Activated CD4-positive, alpha-beta T cell treated with anti-CD3 and anti-CD28 coated beads, Interleukin-10, Interleukin-2, amounts not matched to agents 100 ng/mL and 50 ng/mL, durations not matched to agents 16 hours and 8 hours (primary cell): ENCODE measurements around the gene UBR2.
A peak's percentile ranks its signal among the peaks of the same experiment; 100 is the strongest.
"Not testable (repeated sequence)": the region's sequence is repeated elsewhere in the genome, so short reads cannot be mapped to it uniquely, and the experiment has no call there.

Source experiments
- DNase-seq: peaks from one replicate; pipeline ENCODE4 v3.0.0-alpha.2; 2020

Gene UBR2

DNA sequence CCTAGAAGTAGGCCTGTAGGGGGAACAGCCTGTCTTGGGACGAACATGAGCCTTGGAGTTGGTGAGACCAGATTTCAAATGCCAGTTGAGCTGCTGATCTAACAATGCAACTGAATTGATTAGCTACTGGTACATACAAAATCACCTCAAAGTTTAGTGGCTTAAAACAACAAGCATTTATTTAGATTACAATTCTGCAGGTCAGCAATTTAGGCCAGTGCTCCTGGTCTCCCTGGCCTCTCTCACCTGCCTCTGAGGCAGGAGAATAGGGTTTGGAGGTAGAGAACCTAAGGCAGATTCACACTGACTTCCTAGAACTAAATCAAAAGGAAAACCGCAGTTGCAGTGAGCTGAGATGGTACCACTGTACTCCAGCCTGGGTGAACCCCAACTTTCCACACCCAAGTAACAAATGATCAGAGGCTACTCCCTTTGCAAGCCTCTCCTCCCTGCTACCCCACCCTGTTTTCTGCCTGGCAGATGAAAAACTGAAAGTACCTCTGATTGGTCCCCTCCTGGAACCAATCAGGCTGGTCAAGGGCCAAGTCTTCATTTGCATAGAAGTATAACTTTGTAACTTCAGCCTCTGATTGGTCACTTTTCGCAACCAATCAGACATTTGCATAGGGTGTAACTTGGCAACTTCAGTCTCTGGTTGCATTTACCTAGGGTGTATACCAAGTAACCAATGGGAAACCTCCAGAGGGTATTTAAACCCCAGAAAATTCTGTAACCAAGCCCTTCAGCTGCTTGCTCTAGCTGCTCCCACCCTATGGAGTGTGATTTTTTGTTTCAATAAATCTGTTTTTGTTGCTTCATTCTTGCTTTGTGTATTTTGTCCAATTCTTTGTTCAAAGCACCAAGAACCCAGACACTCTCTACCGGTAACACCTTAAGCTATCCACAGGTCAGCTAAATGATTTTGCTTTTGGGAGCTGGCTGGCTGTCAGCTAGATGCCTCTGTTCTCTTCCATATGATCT is 8.1 kb upstream of the UBR2 start:
- peak; percentile 20 for DNase-seq

DNA sequence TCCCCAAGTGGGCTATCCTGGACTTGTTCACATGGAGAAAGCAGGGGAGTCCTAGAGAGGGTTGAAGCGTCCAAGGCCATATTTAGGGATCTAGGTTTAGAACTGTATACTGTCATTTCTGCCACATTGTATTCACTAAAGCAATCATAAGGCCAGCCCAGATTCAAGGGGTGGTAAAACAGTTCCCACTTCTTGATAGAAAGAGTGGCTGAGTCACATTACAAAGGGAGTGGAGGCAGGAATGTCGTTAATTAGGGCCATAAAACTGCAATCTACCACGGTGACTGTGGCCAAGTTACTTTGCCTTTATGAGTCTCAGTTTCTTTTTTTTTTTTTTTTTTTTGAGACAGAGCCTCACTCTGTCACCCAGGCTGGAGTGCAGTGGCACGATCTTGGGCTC is 7.4 kb upstream of the UBR2 start:
- DNase-seq: no peak

DNA sequence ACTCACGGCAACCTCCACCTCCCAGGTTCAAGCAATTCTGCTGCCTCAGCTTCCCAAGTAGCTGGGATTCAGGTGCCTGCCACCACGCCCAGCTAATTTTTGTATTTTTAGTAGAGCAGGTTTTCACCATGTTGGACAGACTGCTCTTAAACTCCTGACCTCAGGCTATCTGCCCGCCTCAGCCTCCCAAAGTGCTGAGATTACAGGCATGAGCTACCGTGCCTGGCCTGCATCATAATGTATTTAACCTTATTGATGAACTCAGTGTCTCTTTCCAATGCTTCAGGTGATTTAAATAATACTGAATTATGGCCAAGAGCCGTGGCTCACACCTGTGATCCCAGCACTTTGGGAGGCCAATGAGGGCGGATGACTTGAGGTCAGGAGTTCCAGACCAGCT is 4.6 kb upstream of the UBR2 start:
- DNase-seq: not testable (repeated sequence)

DNA sequence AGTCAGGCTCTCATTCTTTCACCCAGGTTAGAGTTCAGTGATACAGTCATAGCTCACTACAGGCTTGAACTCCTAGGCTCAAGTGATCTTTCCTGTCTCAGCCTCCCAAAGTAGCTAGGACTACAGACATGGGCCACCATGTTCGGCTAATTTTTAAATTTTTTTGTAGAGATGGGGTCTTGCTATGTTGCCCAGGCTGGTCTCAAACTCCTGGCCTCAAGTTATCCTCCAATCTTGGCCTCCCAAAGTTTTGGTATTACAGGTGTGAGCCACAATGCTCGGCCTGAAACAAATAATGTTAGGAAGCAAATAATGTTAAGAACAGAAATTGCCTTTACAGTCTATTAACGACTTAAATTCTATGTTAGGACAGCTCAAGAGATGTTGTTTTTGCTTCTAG is 1.8 kb upstream of the UBR2 start:
- no peak for DNase-seq

DNA sequence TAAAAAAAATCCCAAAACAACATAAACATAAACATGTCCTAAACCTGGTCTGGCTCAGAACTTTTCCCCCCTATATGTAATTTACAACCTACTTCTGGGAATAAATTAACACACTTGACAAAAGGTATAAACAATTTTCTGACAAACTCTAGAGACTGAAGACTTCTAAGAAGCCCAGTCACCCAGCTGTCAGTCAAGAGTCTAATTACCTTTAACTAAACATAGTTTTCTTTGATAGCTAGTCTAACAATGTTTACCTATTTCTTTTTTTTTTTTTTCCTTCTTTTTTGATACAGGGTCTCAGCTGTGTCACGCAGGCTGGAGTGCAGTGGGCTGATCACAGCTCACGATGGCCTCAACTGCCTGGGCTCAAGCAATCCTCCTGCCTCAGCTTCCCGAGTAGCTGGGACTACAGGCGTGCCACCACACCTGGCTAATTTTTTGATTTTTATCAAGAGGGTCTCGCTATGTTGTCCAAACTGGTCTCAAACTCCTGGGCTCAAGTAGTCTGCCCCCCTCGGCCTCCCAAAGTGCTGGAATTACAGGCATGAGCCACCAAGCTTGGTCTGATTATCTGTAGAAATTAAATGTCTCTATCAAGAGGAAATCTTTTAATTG is 932 bp upstream of the UBR2 start:
- no peak for DNase-seq

DNA sequence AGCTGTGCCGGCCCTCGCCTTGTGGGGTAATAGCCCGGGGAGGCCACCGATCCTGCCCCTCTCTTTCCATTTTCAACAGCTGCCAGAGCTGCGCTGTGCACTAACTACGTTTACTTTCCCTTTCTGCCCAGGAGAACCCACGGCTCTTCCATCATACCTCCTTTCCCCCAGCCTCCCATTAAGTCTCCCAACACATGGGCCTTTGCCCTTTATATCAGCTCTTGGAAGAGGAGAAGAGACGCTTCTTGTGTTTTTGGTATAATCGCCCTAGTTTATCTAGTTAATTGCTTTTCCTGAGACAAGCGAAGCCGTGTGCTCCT is 637 bp downstream of the UBR2 start:
- DNase-seq: no peak

DNA sequence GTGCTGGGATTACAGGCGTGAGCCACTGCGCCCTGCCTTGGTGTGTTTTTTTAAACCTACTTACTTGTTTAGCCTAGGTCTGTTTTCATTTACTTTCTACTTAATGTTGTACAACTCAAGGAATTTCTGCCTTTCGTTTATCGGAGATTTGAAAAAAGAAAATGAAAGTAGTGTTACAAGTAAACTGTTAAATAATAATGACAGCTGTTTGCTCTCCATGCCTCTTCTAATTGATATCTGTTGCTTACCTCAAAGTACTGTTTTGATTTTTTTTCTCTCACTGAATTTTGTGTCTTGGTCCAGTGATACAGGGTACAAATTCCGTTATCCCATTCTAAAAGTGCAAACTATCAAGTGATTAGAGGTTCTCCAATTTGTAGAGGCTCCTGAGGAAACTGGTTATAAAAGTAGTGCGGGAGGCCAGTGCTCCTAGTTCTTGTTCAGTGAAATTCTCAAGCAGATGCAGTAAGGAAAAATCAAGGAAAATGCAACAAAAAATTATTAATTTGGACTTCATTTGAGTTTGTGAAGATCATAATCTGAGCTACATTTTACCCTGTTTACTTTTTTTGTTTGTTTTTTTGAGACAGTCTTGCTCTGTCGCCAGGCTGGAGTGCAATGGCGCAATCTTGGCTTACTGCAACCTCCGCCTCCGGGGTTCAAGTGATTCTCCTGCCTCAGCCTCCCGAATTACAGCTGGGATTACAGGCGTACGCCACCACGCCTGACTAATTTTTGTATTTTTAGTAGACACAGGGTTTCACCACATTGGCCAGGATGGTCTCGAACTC is 2.2 kb downstream of the UBR2 start:
- DNase-seq: no peak

DNA sequence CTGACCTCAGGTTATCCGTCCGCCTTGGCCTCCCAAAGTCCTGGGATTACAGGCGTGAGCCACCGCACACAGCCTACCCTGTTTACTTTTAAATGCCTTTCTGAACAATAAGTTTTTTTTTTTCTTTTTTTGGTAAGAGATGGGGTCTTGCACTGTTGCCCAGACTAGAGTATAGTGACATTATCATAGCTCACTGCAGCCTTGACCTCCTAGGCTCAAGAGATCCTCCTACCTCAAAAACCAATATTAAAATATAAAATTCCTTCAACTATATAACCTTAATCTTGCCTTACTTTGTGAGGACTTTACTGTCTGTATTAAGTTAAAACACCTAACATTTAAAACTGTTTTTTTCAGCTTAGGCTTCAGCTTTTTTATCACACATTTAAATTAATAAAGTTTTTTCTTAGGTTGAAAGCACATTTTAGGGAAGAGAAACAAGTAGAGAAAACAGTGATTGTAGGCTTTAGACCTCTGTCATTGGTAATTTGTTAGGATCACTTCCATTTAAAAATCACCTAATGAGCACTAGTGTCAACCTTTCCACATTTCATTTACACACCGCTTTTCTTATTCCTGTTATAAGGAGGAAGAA is 2.9 kb downstream of the UBR2 start:
- no peak for DNase-seq

DNA sequence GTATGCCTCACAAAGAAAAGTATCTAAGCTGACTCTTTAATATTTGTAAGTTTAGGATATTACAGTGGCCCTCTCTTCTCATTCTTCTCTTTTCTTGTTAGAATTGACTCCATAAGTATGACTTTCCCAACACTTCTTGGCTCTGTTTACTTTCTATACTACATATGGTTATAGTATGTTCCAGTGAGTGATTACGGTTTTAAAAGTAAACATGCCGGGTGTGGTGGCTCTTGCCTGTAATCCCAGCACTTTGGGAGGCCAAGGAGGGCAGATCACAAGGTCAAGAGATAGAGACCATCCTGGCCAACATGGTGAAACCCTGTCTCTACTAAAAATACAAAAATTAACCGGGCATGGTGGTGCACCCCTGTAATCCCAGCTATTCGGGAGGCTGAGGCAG is 3.4 kb downstream of the UBR2 start:
- not testable (repeated sequence) for DNase-seq

DNA sequence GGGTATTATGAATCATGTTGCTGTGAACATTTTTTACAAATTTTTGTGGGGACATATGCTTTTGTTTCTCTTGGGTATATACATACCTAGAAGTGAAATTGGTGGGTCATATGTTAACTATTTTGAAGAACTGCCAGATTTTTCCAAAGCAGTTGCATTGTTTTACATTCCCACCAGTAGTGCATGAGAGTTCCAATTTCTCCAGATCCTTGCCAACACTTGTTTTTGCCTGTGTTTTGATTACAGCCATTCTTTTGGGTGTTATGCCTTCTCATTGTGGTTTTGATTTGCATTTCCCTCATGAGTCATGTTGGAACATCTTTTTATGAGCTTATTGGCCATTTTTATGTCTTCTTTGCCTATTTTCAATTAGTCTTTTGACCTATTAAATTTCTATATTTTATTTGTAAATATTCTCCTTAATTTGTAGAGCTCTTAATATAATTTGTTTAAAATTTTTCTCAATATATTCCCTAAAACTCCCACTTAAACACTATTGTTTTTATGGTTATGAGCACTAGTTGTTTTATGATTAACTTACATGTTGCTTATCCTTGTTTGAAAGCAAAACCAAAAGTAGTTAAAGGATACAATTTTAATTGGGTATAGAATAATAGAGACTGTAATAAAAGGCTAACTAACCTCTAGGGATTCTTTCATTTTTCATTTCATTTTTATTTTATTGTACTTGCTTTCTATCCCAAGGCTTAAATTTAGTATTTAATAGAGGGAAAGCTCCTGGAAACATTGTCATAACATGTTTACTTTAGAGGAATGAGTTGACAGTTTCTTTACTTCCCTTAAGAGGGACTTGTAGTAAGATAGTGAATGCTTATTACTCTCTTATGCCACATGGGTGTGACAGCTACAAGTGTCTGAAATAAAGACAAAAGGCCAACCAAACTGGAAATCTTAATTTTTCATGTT is 5.5 kb downstream of the UBR2 start:
- peak; percentile 58 for DNase-seq

DNA sequence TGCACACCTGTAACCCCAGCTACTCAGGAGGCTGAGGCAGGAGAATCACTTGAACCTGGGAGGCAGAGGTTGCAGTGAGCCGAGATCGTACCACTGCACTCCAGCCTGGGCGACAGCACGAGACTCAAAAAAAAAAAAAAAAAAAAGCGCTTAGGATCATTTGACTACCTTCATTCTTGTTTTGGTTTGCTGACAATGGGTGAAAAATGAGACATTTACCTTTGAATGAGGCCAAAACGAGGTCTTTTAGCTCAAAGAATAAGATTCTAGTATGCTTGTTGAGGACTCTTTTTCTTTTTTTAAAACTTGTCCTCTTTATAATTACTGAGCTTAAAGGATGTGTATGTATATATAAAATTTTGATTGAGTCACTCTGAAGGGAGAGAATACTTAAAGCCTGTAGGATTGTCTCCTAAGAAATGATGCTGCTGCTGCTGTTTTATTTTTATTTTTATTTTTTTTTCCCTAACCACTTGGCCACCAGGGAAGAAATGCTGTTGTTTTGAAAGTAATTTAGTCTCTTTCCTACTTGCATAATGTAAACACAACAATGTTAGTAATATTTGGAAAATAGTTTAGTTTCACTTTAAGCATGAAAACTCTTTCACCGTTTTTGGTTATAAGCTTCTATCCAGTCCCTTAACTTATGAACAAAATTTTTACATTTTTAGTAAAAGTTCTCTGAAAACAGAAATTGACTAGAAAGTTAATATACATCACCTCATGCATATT is 7.9 kb downstream of the UBR2 start:
- no peak for DNase-seq

DNA sequence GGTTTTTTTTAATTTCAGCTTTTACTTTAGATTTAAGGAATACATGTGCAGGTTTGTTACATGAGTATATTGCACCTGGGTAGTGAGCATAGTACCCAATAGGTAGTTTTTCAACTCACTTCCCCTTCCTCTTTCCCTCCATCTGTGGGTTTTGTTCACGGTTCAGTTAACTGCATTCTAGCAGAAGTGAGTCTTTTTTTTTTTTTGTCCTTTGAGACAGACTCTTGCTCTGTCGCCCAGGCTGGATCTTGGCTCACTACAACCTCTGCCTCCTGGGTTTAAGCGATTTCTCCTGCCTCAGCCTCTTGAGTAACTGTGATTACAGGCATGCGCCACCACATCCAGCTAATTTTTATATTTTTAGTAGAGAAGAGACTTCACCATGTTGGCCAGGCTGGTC is 8.7 kb downstream of the UBR2 start:
- DNase-seq: no peak

DNA sequence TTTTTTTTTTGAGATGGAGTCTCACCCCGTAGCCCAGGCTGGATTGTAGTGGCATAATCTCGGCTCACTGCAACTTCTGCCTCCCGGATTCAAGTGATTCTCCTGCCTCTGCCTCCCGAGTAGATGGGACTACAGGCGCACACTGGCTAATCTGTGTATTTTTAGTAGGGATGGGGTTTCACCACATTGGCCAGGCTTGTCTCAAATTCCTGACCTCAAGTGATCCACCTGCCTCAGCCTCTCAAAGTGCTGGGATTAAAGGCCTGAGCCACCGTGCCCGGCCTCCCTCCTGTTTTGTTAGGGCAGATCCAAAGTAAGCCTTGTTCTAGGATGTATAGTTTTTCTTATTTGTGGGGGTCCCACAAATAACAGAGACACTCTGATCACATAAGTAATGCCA is 12.7 kb downstream of the UBR2 start:
- not testable (repeated sequence) for DNase-seq

DNA sequence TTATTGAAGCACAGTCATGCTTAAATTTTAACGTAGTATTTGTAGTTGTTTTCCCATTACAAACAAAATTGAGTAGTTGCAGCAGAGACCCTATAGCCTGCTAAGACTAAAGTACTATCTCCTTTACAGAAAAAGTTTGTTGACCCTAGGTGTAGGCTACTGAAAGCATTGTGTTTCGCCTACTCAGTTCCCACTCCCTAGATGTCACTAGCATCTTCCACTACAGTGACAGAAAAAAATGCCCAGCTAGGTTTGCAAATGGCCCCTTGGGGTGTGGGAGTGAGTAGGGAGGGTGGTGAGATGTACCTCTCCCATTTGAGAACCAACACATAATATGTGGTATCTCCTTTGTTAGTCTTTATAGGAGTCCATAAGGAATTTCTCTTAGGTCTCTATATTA is 34.5 kb downstream of the UBR2 start:
- DNase-seq: no peak

DNA sequence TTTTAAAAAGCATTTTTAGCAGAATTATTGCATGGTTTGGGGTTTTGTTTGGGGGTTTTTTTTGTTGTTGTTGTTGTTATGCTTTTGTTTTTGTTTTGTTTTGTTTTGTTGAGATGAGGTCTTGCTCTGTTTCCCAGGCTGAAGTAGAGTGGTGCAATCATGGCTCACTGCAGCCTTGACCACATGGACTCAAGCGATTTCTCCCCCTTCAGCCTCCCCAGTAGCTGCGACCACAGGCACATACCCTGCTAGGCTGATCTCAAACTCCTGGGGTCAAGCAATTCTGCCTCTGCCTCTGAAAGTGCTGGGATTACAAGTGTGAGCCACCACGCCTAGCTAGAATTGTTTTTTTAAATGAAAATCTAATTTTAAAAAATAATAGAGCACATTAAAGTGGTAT is 35.7 kb downstream of the UBR2 start:
- no peak for DNase-seq

DNA sequence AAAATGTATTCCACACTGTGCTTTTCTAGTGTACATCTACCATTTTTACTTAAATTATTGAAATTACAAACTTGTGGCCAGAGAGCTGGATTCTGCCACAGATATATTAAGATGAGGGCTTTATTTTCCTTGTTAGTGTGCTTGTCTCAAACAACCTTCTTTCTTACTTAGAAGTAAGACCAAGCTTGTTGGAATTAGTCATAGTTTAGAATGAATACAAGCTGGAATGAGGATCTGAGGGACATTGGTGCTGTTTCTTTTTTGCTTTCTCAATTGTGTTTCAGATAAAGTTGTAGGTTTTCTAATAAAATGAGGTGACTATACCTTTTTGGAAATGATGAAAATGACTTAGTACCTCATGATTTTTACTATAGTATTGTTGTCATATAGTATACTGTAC is 40.3 kb downstream of the UBR2 start:
- no peak for DNase-seq

DNA sequence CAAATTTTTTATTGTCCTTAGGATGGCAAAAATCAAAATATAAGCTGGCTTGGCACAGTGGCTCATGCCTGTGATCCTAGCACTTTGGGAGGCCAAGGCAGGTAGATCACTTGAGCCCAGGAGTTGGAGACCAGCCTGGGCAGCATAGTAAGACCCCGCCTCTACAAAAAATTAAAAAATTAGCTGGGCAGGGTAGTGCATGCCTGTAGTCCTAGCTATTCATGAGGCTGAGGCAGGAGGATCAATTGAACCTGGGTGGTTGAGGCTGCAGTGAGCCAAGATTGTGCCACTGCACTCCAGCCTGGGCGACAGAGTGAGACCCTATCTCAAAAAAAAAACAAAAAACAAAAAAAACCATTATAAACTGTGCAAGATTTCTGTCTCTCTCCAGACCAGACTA is 40.9 kb downstream of the UBR2 start:
- DNase-seq: not testable (repeated sequence)

DNA sequence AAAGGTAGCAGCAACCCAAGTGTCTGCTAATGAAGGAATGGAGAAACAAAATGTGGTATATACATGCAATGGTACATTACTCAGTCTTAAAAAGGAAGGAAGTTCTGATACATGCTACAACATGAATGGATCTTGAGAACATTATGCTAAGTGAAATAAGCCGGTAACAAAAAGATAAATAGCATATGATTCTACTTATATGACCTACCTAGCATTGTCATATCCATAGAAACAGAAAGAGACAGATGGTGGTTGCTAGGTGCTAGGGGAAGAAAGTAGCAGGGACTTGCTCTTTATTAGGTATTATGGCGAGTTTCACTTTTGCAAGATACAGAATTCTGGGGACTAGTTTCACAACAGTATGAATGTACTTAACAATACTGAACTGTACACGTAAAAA is 46.6 kb downstream of the UBR2 start:
- DNase-seq: peak; percentile 58

DNA sequence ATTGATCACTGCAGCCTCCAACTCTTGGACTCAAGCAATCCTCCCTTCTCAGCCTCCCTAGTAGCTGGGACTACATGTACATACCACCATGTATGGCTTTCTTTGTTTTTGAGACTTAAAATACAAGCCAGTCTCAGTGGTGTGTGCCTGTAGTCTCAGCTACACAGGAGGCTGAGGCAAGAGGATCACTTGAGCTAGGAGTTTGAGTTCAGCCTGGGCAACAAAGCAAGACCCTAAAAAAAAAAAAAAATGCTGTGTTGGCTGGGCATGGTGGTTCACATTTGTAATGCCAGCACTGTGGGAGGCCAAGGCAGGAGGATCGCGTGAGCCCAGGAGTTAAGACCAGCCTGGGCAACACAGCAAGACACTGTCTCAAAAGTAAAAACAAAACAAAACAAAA is 51.7 kb downstream of the UBR2 start:
- no peak for DNase-seq

DNA sequence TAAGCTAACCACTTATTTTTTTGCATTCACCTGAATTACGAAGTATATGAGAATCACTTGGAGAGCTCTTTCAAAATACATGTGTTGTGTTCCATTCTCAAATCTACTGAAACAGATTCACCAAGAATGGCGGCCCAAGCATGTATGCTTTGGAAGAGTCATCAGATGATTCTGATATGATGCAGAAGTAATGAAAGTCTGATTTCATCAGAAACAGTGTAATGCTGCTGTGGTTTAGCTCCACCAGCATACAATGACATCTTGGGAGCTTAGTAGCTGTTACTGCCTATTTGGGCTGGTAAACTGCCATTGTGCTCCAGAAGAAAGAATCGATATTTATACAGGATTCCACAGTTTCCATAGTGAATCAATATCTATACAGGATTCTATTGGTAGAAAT is 52.9 kb downstream of the UBR2 start:
- DNase-seq: peak; percentile 41

DNA sequence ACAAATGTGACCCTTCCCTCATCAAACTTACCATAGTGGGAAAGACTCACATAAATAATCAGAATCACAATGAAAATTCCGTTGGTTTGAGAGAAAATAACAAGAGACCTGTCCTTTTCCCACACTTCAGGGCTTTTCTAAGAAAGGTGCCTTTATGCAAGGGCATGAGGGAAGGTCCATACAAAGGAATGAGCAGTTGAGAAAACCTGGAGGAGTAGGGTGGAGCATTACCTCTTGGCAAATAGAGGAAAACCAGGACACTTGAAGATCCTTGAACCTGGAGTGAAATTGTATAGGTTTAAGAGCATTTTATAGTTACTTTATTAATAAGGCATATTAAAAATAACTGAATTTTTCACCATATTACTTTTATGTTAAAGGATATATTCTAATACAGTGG is 54.3 kb downstream of the UBR2 start:
- DNase-seq: no peak

DNA sequence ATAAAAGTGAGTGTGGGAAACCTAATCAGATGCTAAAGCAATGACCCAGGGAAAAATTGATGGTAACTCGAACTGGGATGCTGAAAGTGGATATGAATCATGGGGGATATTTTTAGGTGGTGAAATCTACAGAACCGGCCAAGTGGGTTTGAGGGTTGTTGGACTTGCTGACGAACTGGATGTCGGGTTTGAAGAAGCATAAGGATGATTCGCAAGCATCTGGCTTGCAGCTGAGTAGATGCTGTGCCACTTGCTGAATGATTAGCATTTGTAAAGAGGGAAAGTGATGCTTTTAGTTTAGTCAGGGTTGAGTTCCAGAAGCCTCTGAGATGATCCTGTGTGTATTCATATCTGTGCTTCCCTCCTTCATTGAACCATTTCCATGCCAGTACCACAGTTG is 54.9 kb downstream of the UBR2 start:
- DNase-seq: peak; percentile 9
